Activated T-helper 17 cell treated with anti-CD3 and anti-CD28 coated beads, Interleukin-2, amount 50 U/mL, for 72 hours (primary cell): ENCODE measurements around the gene MEGF9. TPM values are rescaled to one million over a fixed set of nuclear protein-coding genes. Genes with fewer than 3 reads are reported as not detected.

ENCODE experiments used
- ATAC-seq: fragments of 150-1000 bp; cut with Tn5 transposase; replicated peaks from 2 replicates; pipeline ENCODE4 v1.10.0; 2021; ENCODE audit warnings: mild to moderate bottlenecking, moderate library complexity
- H3K27ac Mint-ChIP-seq: one replicate; pipeline ENCODE4 v1.8.0; 2022; ENCODE audit warnings: mixed read lengths
- H3K27me3 Mint-ChIP-seq: one replicate; pipeline ENCODE4 v1.8.0; 2022; ENCODE audit warnings: mixed read lengths
- H3K36me3 Mint-ChIP-seq: one replicate; pipeline ENCODE4 v1.8.0; 2022; ENCODE audit warnings: low read depth, mild to moderate bottlenecking, mixed read lengths
- H3K4me1 Mint-ChIP-seq: one replicate; pipeline ENCODE4 v1.8.0; 2022; ENCODE audit warnings: mixed read lengths
- H3K4me3 Mint-ChIP-seq: one replicate; pipeline ENCODE4 v1.8.0; 2022; ENCODE audit warnings: mild to moderate bottlenecking, mixed read lengths
- H3K9me3 Mint-ChIP-seq: one replicate; pipeline ENCODE4 v1.8.0; 2022; ENCODE audit warnings: mixed read lengths
- total RNA-seq, 2 donors: library from RNA; stranded (reverse); gene quantifications; one replicate each; pipeline ENCODE4 v1.2.3, GENCODE V29; 2022

MEGF9 gene
- total RNA-seq, 2 donors from 2014 or later, result 3.3 to 4.1 TPM

DNA sequence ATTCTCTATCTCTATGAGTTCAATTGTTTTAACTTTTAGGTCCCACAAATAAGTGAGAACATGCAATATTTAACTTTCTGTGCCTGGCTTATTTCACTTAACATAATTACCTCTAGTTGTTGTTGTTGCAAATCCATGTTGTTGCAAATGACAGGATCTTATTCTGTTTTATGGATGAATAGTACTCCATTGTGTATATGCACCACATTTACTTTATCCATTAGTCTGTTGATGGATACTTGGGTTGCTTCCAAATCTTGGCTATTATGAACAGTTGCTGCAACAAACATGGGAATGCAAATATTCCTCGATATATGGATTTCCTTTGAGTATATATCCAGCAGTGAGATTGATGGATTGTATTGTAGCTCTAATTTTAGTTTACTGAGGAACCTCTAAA, 36.3 kb downstream of the MEGF9 start:
- Mint-ChIP-seq H3K9me3 (no peaks in the 10 kb centered on the region), H3K4me3 (no peak overlapping the region), H3K27me3 (no peaks in the 10 kb centered on the region), H3K36me3 (no peaks in the 10 kb centered on the region), H3K27ac (no peak overlapping the region), H3K4me1 (no peaks in the 10 kb centered on the region)
- ATAC-seq, result no peak

DNA sequence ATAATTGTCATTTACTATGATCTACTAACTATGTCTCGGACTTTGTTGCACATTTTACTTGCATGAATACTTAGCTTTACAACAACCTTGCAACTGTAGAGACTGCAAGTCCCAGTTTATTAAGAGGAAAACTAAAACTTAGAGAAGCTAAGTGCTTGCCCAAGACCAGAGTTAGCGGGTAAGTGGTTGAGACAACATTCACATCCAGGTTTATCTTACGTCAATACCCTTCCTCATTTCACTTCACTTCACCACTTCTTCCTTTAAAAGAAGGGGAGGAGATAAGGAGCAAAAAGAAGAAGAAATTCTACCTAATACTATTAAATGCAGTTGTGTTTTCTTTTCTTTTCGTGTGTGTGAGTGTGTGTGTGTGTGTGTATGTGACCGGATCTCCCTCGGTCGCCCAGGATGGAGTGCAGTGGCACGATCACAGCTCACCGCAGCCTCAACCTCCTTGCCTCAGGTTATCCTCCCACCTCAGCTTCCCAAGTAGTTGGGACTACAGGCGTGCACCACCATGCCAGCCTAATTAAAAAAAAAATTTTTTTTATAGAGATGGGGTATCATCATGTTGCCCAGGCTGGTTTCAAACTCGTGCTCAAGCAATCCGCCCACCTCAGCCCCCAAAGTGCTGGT, 37.4 kb downstream of the MEGF9 start:
- Mint-ChIP-seq H3K4me3 (no peak overlapping the region), H3K27me3 (no peaks in the 10 kb centered on the region), H3K27ac (no peak overlapping the region), H3K4me1 (no peaks in the 10 kb centered on the region), H3K9me3 (no peaks in the 10 kb centered on the region), H3K36me3 (no peaks in the 10 kb centered on the region)
- ATAC-seq, result no peak

DNA sequence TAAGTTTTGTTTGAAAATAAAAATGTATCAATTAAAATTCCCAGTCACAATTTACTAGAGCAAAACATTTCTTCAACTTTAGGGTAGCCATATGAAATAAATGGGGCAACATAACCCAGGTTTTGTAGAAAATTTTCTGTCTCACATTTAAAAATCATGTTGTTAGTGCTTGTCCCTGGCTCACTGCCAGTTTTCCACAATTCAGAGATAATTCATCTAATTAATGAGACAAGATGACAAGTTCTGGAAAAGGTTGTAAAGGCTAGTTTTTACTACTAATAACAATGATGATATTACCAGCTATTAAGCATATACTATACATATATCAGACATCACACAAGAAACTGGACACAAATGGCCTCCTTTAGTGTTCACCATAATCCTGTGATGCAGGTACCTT, 45.9 kb downstream of the MEGF9 start:
- ATAC-seq, result no peak
- H3K27me3 Mint-ChIP-seq, result no peaks in the 10 kb centered on the region

DNA sequence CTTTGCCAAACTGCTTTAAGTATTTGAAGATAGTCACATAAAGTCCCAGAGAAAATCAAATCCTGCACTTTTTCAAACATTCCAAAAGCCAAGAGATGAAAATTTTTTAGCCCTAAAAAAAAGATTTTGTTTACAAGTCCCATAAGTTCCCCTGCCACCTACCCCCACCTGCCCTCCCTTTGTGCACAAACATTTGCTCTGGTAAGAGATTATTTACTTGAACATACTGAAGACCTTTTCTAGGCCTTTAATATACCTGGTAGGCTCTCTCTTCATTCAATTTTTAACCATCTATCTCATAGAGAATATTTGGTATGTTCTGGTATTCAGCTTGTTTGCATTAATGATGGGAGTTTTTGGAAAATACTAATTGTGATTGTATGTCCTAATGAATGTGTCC, 50.3 kb downstream of the MEGF9 start:
- H3K36me3 Mint-ChIP-seq, result no peaks in the 10 kb centered on the region
- peaks cover 6% of the 10 kb centered on the region for H3K4me1 Mint-ChIP-seq
- no peaks in the 10 kb centered on the region for H3K27me3 Mint-ChIP-seq
- H3K9me3 Mint-ChIP-seq, result no peaks in the 10 kb centered on the region
- no peak overlapping the region for H3K4me3 Mint-ChIP-seq
- no peak overlapping the region for H3K27ac Mint-ChIP-seq
- ATAC-seq, result no peak

More for the DNA sequence above, 45.9 kb downstream of the MEGF9 start:
- H3K4me3 Mint-ChIP-seq, result no peak overlapping the region
- no peaks in the 10 kb centered on the region for H3K36me3 Mint-ChIP-seq
- peaks cover 2% of the 10 kb centered on the region for H3K4me1 Mint-ChIP-seq
- H3K9me3 Mint-ChIP-seq, result no peaks in the 10 kb centered on the region
- no peak overlapping the region for H3K27ac Mint-ChIP-seq

DNA sequence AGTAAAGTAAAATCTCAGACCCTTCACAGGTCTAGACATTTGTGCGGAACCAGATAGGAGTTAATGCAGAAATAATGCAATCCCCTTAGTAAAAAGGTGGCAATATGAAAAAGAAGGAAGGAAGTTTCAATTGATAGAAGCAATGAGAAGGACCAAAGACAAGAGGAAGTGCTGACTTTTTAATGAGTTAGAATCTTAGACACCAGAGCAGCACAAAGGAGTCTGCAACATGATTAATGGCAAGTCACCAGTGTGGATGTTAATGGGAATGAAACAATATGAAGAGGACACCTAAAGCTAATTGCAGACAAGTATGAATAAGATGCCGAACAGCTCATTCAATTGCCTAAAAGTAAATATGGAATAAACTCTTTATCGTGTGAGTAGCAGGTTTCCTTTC, 50.9 kb downstream of the MEGF9 start:
- Mint-ChIP-seq H3K9me3 (no peaks in the 10 kb centered on the region), H3K27ac (no peak overlapping the region), H3K27me3 (no peaks in the 10 kb centered on the region), H3K4me1 (peaks cover 6% of the 10 kb centered on the region), H3K36me3 (no peaks in the 10 kb centered on the region), H3K4me3 (no peak overlapping the region)
- no peak for ATAC-seq

DNA sequence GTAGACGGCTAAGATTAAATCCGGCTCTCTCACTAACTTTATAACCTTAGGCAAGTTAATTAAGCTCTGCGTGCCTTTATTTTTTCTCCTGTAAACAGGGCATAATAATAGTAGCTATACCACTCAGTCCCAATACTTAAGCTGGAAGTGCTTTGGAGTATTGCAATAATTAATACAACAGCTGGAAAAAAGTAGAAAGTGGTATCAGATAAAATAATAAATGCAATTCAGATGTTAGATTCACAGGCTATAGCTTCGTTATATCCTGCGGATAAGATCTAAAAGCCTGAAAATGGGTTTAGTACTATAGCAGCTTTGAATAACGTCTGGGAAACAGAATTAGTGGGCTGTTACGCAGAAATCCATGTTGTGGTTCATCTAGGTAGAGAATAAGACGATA, 51.8 kb downstream of the MEGF9 start:
- Mint-ChIP-seq H3K27me3 (no peaks in the 10 kb centered on the region), H3K36me3 (no peaks in the 10 kb centered on the region), H3K9me3 (no peaks in the 10 kb centered on the region), H3K4me3 (no peak overlapping the region), H3K27ac (no peak overlapping the region), H3K4me1 (peaks cover 6% of the 10 kb centered on the region)
- no peak for ATAC-seq

DNA sequence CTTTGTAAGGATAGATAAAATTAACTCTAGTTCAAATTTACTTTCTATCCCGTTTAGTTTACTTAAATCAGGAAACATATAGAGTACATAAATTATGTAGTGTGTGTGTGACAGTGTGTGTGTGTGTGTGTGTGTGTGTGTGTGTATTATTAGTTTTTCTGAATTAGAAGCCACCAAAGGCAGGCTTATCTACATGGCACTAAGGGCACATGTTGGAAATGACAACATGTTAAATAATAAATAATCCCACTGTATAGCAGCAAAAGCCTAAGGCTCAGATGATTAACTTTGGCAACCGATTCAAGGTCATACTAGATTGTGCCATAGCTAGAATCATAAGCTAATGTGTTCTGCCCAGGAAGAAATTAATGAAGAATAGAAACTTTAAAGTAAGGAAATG, 54.6 kb downstream of the MEGF9 start:
- H3K36me3 Mint-ChIP-seq, result no peaks in the 10 kb centered on the region
- no peaks in the 10 kb centered on the region for H3K27me3 Mint-ChIP-seq
- no peak overlapping the region for H3K4me3 Mint-ChIP-seq
- ATAC-seq, result no peak
- peaks cover 6% of the 10 kb centered on the region for H3K4me1 Mint-ChIP-seq
- H3K9me3 Mint-ChIP-seq, result no peaks in the 10 kb centered on the region
- no peak overlapping the region for H3K27ac Mint-ChIP-seq

DNA sequence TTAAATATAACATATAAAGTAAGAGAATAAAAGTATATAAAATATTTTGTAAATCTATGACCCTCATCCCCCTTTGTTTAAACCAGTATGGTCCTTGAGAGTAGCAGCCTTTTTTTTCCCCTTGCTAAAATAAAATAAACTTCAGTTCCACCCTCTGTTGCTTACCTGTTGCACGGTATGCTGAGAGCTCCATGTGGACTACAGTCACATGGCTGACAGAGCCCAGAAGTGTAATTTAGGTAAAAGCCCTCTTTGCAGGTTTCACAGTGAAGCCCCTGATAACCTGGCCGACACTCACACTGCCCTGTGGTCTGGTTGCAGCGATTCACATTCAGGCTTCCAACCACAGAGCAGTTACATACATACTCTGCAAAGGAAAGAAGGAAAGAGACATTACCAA, 55.1 kb downstream of the MEGF9 start:
- Mint-ChIP-seq H3K4me3 (no peak overlapping the region), H3K9me3 (no peaks in the 10 kb centered on the region), H3K36me3 (no peaks in the 10 kb centered on the region), H3K4me1 (peaks cover 6% of the 10 kb centered on the region), H3K27me3 (no peaks in the 10 kb centered on the region), H3K27ac (no peak overlapping the region)
- ATAC-seq, result no peak

DNA sequence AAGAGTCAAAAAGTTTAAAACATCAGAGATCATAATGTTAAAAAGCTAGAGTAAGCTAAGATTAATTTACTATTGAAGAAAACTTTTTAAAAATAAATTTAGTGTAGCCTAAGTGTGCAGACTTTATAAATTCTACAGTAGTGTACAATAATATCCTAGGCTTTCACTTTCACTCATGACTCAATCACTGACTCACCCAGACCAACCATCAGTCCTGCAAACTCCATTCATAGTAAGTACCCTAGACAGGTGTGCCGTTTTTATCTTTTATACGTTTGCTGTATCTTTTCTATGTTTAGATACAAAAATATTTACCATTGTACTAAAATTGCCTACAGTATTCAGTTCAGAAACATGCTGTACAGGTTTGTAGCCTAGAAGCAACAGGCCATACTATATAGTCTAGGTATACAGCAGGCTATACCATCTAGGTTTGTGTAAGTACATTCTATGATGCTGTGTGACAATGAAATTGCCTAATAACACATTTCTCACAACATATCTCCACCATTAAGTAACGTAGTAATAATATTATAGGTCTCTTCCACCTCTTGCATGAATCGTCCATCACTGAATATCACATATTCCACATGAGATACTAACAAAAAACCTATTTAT, 59.2 kb downstream of the MEGF9 start:
- Mint-ChIP-seq H3K4me3 (no peak overlapping the region), H3K9me3 (no peaks in the 10 kb centered on the region), H3K36me3 (no peaks in the 10 kb centered on the region), H3K27ac (no peak overlapping the region), H3K4me1 (no peaks in the 10 kb centered on the region), H3K27me3 (no peaks in the 10 kb centered on the region)
- ATAC-seq, result peak; percentile 81

DNA sequence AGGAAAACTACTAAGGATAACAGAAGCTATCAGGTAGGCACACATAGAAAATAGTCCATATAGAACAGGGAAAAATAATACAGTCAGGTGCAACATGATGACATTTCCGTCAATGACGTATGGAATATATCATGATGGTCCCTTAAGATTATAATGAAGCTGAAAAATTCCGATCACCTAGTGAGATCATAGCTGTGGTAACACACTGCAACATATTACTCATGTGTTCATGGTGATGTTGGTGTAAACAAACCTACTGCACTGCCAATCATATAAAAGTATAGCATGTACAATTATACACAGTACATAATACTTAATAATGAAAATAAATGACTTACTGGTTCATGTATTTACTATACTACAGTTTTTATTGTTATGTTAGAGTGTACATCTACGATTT, 60.0 kb downstream of the MEGF9 start:
- Mint-ChIP-seq H3K9me3 (no peaks in the 10 kb centered on the region), H3K36me3 (no peaks in the 10 kb centered on the region), H3K4me1 (no peaks in the 10 kb centered on the region), H3K27ac (no peak overlapping the region), H3K4me3 (no peak overlapping the region), H3K27me3 (no peaks in the 10 kb centered on the region)
- ATAC-seq, result no peak

DNA sequence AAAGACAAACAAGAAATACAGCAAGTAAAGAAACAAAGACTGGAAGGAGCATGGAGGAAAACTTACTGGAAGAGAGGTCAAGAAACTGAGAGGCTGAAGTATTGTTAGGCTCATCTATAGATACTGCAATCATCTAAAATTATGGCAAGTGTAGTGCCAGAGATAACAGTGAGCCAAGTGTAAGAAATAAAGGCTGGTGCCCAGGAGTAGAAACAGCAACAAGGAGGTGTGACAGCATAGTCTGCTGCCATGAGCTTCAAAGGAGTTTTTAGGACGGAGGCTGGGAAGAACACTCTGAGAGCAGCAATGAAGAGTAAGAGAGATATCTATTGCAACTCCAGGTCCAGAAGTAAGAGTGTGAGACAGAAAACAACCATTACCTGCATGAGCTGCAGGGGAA, 60.5 kb downstream of the MEGF9 start:
- Mint-ChIP-seq H3K27ac (no peak overlapping the region), H3K4me1 (no peaks in the 10 kb centered on the region), H3K27me3 (no peaks in the 10 kb centered on the region), H3K9me3 (no peaks in the 10 kb centered on the region), H3K36me3 (no peaks in the 10 kb centered on the region), H3K4me3 (no peak overlapping the region)
- no peak for ATAC-seq

DNA sequence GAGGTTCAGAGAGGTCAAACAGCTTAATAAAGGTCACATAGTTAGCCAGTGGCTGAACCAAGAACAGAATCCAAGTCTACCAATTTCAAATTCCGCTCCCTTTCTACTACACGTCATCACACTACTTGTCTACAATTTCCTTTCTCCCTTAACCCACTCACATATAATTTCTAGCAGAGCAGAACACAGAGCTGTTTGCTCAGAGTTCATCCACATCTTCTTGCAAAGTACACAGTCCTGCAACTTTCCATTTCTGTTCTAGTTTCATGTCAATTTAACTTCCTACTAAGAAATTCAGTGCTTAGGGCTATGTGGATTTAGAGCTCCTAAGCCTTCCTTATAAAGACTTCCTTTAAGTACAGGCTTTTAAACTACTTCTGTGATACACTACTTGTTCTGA, 61.3 kb downstream of the MEGF9 start:
- H3K27me3 Mint-ChIP-seq, result no peaks in the 10 kb centered on the region
- no peaks in the 10 kb centered on the region for H3K36me3 Mint-ChIP-seq
- H3K4me1 Mint-ChIP-seq, result no peaks in the 10 kb centered on the region
- no peak overlapping the region for H3K27ac Mint-ChIP-seq
- ATAC-seq, result no peak
- H3K9me3 Mint-ChIP-seq, result no peaks in the 10 kb centered on the region
- no peak overlapping the region for H3K4me3 Mint-ChIP-seq

DNA sequence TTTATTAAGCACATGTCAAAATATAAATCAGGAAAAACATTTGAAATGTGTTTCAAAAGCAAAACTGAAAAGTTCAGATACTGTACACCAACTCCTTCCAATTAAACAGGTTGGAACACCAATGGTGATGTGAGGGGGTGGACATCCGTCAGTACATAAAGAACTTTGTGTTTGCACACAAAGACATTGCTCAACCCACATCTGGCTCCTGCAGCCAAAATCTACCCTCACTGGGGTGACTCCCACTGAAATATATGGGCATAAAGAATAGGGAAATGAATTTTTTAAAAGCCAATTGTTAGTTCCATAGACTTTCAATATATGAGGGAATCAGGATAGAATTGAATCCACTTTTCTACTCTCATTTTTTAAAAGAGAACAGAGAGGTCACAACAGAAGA, 63.9 kb downstream of the MEGF9 start:
- ATAC-seq, result no peak
- H3K36me3 Mint-ChIP-seq, result no peaks in the 10 kb centered on the region
- no peak overlapping the region for H3K4me3 Mint-ChIP-seq
- H3K27me3 Mint-ChIP-seq, result no peaks in the 10 kb centered on the region
- H3K27ac Mint-ChIP-seq, result no peak overlapping the region
- no peaks in the 10 kb centered on the region for H3K9me3 Mint-ChIP-seq
- H3K4me1 Mint-ChIP-seq, result no peaks in the 10 kb centered on the region

DNA sequence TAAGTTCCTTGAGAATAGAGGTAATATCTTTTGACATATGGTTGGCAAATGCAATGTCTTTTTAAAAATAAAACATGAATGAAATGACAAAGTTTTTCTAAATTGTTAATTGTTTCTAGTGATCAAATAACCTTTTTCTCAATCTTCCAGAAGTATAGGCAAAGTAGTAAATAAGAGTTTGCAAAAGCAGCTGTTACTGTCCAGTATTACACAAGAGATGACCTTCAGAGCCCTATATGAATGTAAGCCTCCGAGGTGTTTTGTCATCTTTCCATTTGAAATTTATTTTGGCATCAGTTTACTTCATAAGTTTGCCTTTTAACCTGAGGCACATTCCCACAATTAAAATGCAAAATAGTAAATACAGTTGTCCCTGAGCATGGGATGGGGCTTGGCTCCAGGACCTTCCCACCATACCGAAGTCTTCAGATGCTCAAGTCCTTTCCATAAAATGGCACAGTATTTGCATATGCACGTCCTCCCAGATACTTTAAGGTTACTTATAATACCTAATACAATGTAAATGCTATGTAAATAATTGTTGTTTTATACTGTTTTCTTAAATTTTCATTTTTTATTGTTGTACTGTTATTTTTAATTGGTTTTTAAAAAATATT, 65.6 kb downstream of the MEGF9 start:
- no peaks in the 10 kb centered on the region for H3K27me3 Mint-ChIP-seq
- no peak overlapping the region for H3K27ac Mint-ChIP-seq
- no peaks in the 10 kb centered on the region for H3K9me3 Mint-ChIP-seq
- ATAC-seq, result no peak
- no peaks in the 10 kb centered on the region for H3K4me1 Mint-ChIP-seq
- no peaks in the 10 kb centered on the region for H3K36me3 Mint-ChIP-seq
- no peak overlapping the region for H3K4me3 Mint-ChIP-seq

DNA sequence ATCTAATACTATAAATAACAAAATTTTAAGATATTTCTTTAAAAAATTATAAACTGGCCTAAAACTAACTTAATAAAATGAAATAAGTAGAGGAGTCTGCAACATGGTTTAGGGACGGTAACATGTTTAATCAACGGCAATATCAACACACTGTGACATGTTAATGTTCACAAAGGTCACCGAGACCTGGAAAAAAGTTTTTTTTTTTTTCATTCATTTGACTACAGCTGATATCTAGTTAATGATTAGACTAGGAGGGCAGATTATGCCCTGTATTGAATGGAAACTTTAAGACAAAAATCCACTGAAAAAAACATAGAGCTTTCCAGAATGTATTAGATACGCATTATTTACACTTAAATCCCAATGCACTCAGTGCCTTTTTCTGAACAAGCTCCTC, 67.3 kb downstream of the MEGF9 start:
- Mint-ChIP-seq H3K36me3 (no peaks in the 10 kb centered on the region), H3K27me3 (no peaks in the 10 kb centered on the region), H3K4me3 (no peak overlapping the region), H3K9me3 (no peaks in the 10 kb centered on the region), H3K4me1 (no peaks in the 10 kb centered on the region), H3K27ac (no peak overlapping the region)
- no peak for ATAC-seq
